Ascending aorta (tissue), 2 donors: ENCODE results near the gene PROKR1. TPM values are rescaled to one million over a fixed set of nuclear protein-coding genes. Genes with fewer than 3 reads are reported as not detected.

Source experiments
- DNase-seq, 2 donors: peaks; one replicate each; pipeline ENCODE4 v3.0.0-alpha.2; 2019; ENCODE audit warnings: low spot score in 2 of 2
- H3K27ac ChIP-seq, 2 donors: fragments of 200-600 bp; sonication (generic); one replicate each; pipeline ENCODE4 v1.5.1; 2016 to 2017; ENCODE audit warnings: mild to moderate bottlenecking in 1 of 2
- H3K27me3 ChIP-seq: fragments of 200-600 bp; sonication (generic); one replicate; pipeline ENCODE4 v1.5.1; 2017
- H3K36me3 ChIP-seq, 2 donors: fragments of 200-600 bp; sonication (generic); one replicate each; pipeline ENCODE4 v1.5.1; 2016
- H3K4me1 ChIP-seq, 2 donors: fragments of 200-600 bp; sonication (generic); one replicate each; pipeline ENCODE4 v1.5.1; 2016 to 2017; ENCODE audit warnings: mild to moderate bottlenecking in 1 of 2
- H3K4me3 ChIP-seq, 2 donors: fragments of 200-600 bp; sonication (generic); one replicate each; pipeline ENCODE4 v1.5.1; 2016 to 2017; ENCODE audit warnings: mild to moderate bottlenecking in 1 of 2
- H3K9me3 ChIP-seq, 2 donors: fragments of 200-600 bp; sonication (generic); one replicate each; pipeline ENCODE4 v1.5.1; 2016
- CTCF ChIP-seq, 3 experiments: fragments of 200-600 bp in 2 of 3; fragments of 450-650 bp in 1 of 3; sonication (generic) in 2 of 3; IDR thresholded peaks; one replicate each; pipeline ENCODE4 v1.5.1; 2016 to 2019; ENCODE audit warnings: antibody characterized with exemption in 3 of 3, mild to moderate bottlenecking in 1 of 3, moderate library complexity in 1 of 3
- intact Hi-C: fragments of 100-400 bp; cut with DNase I; formaldehyde crosslinking; loops from one replicate; pipeline ENCODE4 v1.15.1; 2023
- total RNA-seq: library from RNA; depleted of rRNA; stranded (reverse); fragments of >200 nt; gene quantifications from one replicate; pipeline ENCODE4 v1.1.0, GENCODE V29; 2016

PROKR1 gene
- total RNA-seq, 1 donor from 2014 or later = not detected

- no peaks in the 10 kb centered on the region for H3K27me3 ChIP-seq
- intact Hi-C loops = no loop called here
- no peak for DNase-seq
- no peak overlapping the region for H3K4me3 ChIP-seq
- H3K9me3 ChIP-seq = no peaks in the 10 kb centered on the region
- no peak overlapping the region for H3K27ac ChIP-seq
- no peaks in the 10 kb centered on the region for H3K4me1 ChIP-seq
- no peak for TF ChIP-seq CTCF (IDR thresholded peaks at IDR 0.05)
- no peaks in the 10 kb centered on the region for H3K36me3 ChIP-seq
Observed at GRCh38 chr2:68692511-68692910, 49.1 kb downstream of the PROKR1 start.

- Histone ChIP-seq H3K27ac (no peak overlapping the region), H3K4me1 (no peaks in the 10 kb centered on the region), H3K4me3 (no peak overlapping the region), H3K36me3 (no peaks in the 10 kb centered on the region), H3K27me3 (no peaks in the 10 kb centered on the region), H3K9me3 (no peaks in the 10 kb centered on the region)
- intact Hi-C loops = no loop called here
- no peak for DNase-seq
- TF ChIP-seq CTCF (IDR thresholded peaks at IDR 0.05) = no peak
Observed at GRCh38 chr2:68693951-68694350, 50.6 kb downstream of the PROKR1 start.

GRCh38 chr2:68695971-68696370 is 52.6 kb downstream of the PROKR1 start:
- Histone ChIP-seq H3K27ac (no peak overlapping the region), H3K4me1 (no peaks in the 10 kb centered on the region), H3K9me3 (no peaks in the 10 kb centered on the region), H3K4me3 (no peak overlapping the region), H3K36me3 (no peaks in the 10 kb centered on the region), H3K27me3 (no peaks in the 10 kb centered on the region)
- no peak for TF ChIP-seq CTCF (IDR thresholded peaks at IDR 0.05)
- DNase-seq = no peak
- intact Hi-C loops = no loop called here

- H3K36me3 ChIP-seq = no peaks in the 10 kb centered on the region
- no peak overlapping the region for H3K27ac ChIP-seq
- intact Hi-C loops = no loop called here
- no peak for DNase-seq
- H3K4me1 ChIP-seq = no peaks in the 10 kb centered on the region
- no peaks in the 10 kb centered on the region for H3K27me3 ChIP-seq
- no peak overlapping the region for H3K4me3 ChIP-seq
- no peaks in the 10 kb centered on the region for H3K9me3 ChIP-seq
- no peak for TF ChIP-seq CTCF (IDR thresholded peaks at IDR 0.05)
Observed at GRCh38 chr2:68696554-68696953, 53.2 kb downstream of the PROKR1 start.

GRCh38 chr2:68698567-68699377 is 55.4 kb downstream of the PROKR1 start:
- Histone ChIP-seq H3K27me3 (no peaks in the 10 kb centered on the region), H3K4me1 (no peaks in the 10 kb centered on the region), H3K4me3 (no peak overlapping the region), H3K27ac (no peak overlapping the region), H3K9me3 (no peaks in the 10 kb centered on the region), H3K36me3 (no peaks in the 10 kb centered on the region)
- no peak for TF ChIP-seq CTCF (IDR thresholded peaks at IDR 0.05)
- no peak for DNase-seq
- intact Hi-C loops = no loop called here
